NCI-H128 (cell line): ENCODE data around the gene LCN9.

Experiments used
- DNase-seq: peaks from one replicate; lab custom pipeline; 2025; ENCODE audit not compliant: unreplicated experiment; lab: John Stamatoyannopoulos, UW

LCN9 gene

DNA sequence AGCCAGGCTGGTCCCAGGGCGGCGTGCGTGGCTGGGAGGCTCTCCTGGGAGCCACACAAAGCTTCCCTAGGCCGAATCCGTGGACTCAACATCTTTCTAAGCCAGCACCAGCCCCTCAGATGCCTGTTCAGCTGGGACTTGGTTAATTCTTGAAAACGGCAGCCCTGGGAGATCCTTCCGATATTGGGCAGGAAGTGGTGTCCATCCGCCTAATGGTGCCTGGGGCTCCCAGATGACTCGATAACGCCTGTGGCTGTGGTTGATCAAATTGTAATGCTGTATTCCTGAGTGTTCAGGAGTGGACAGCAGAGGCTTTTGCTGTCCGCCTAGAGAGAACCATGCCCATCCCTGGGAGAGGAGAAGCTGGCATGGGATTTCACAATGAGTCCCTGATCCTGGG lies 52.9 kb downstream of the LCN9 start:
- no peak for DNase-seq
